Neutrophil (primary cell): ENCODE results near the gene NKPD1.

Experiments used
- H3K27ac ChIP-seq: fragments of 200-600 bp; sonication (generic); 2 replicates; pipeline ENCODE4 v1.5.1; 2016; ENCODE audit warnings: mild to moderate bottlenecking, moderate library complexity
- H3K27me3 ChIP-seq: fragments of 200-600 bp; sonication (generic); 2 replicates; pipeline ENCODE4 v1.6.0; 2016; ENCODE audit warnings: mild to moderate bottlenecking
- H3K36me3 ChIP-seq: fragments of 200-600 bp; sonication (generic); 2 replicates; pipeline ENCODE4 v1.5.1; 2017
- H3K4me1 ChIP-seq, 2 experiments: fragments of 200-600 bp in 1 of 2; sonication (generic) in 1 of 2; 1 replicate in 1 of 2; 2 replicates in 1 of 2; pipeline versions ENCODE4 v1.5.1 to v1.6.1; 2013 to 2016; ENCODE audit warnings: low read depth in 1 of 2, low read length in 1 of 2, mild to moderate bottlenecking in 1 of 2, moderate library complexity in 1 of 2; ENCODE audit not compliant: control insufficient read depth in 1 of 2, insufficient read depth in 1 of 2
- H3K4me3 ChIP-seq, 2 experiments: fragments of 200-600 bp in 1 of 2; sonication (generic) in 1 of 2; 1 replicate in 1 of 2; 2 replicates in 1 of 2; pipeline ENCODE4 v1.5.1; 2013 to 2016; ENCODE audit warnings: low read depth in 1 of 2, low read length in 1 of 2, mild to moderate bottlenecking in 1 of 2, moderate library complexity in 1 of 2
- H3K9me3 ChIP-seq: fragments of 200-600 bp; sonication (generic); 2 replicates; pipeline ENCODE4 v1.5.1; 2016
- TF ChIP-seq, protein P1 (sequence below): fragments of 200-600 bp; sonication (generic); IDR thresholded peaks from 2 replicates; pipeline ENCODE4 v1.5.1; 2016; ENCODE audit warnings: antibody characterized with exemption

Gene NKPD1

DNA sequence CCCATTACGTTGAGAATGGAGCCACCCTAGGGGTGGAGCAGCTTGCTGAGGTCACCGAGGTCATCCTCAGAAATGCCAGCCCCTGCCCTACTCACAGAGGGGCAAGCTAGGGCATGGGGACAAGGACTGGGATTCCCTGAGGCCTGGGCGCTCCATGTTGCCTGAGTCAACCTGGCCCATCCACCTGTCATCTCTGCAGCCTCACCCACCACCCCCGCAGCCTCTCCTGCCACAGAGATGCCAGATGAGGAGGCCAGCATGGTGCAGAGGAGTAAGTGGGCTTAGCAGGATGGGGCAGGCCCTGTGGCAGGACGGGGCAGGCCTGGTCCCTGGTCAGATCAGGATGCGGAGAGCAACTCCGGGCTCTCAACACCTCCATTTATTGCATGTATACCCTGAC, 9.5 kb downstream of the NKPD1 start:
- H3K27ac ChIP-seq = no peak overlapping the region
- peaks cover 20% of the 10 kb centered on the region for H3K36me3 ChIP-seq
- H3K4me1 ChIP-seq = peaks cover 23 to 26% of the 10 kb centered on the region in 2 experiments
- no peaks in the 10 kb centered on the region for H3K9me3 ChIP-seq
- TF ChIP-seq, protein P1, sequence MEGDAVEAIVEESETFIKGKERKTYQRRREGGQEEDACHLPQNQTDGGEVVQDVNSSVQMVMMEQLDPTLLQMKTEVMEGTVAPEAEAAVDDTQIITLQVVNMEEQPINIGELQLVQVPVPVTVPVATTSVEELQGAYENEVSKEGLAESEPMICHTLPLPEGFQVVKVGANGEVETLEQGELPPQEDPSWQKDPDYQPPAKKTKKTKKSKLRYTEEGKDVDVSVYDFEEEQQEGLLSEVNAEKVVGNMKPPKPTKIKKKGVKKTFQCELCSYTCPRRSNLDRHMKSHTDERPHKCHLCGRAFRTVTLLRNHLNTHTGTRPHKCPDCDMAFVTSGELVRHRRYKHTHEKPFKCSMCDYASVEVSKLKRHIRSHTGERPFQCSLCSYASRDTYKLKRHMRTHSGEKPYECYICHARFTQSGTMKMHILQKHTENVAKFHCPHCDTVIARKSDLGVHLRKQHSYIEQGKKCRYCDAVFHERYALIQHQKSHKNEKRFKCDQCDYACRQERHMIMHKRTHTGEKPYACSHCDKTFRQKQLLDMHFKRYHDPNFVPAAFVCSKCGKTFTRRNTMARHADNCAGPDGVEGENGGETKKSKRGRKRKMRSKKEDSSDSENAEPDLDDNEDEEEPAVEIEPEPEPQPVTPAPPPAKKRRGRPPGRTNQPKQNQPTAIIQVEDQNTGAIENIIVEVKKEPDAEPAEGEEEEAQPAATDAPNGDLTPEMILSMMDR = no peak
- no peak overlapping the region for H3K4me3 ChIP-seq
- peaks cover 61% of the 10 kb centered on the region for H3K27me3 ChIP-seq

DNA sequence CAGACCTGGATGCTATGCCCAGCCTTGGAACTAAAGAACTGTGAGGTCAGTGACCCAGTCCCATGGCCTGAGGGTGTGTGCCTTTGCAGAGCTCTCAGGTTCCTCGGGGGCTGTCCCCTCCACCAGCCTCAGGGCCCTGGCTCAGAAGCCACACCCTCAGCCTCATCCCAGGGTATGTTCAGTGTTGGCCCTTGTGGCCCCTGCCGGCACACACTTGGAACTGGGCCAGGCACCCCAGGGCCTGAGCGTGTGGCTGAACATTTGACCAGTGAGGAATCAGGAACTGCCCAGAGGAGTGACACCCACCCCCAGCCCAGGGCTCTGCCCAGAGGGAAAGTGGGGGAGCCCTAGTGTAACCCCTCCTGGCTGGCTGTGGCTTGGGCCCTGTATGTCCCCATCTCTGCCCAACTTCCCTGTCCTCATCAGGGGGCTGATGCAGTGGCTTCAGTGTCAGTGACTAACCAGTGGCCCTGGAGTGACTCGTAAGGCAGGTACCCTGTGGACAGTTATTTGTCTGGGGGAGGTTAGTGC, 10.0 kb downstream of the NKPD1 start:
- Histone ChIP-seq H3K4me3 (no peak overlapping the region), H3K4me1 (peaks cover 23 to 26% of the 10 kb centered on the region in 2 experiments)

DNA sequence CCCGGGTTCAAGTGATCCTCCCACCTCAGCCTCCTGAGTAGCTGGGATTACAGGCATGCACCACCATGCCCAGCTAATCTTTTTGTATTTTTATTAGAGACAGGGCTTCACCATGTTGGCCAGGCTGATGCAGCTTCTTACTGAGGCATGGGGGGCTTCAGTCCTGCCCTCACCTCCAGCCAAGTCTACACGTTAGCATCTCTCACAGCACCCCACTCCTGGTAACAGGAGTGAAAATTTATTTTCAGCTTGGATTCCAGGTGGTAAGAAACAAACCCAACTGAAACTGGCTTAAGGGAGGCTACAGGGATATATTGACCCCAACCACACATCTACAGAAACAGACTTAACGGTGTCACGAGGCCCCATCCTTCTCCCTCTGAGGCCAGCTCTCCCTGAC, 10.6 kb downstream of the NKPD1 start:
- Histone ChIP-seq H3K4me1 (peaks cover 23 to 26% of the 10 kb centered on the region in 2 experiments), H3K36me3 (peaks cover 32% of the 10 kb centered on the region), H3K27me3 (peaks cover 49% of the 10 kb centered on the region), H3K4me3 (no peak overlapping the region), H3K27ac (no peak overlapping the region), H3K9me3 (no peaks in the 10 kb centered on the region)
- TF ChIP-seq, protein P1 = no peak

More for the DNA sequence above, 10.0 kb downstream of the NKPD1 start:
- H3K36me3 ChIP-seq = peaks cover 25% of the 10 kb centered on the region
- peaks cover 56% of the 10 kb centered on the region for H3K27me3 ChIP-seq
- no peak overlapping the region for H3K27ac ChIP-seq
- TF ChIP-seq, protein P1 = no peak
- H3K9me3 ChIP-seq = no peaks in the 10 kb centered on the region

DNA sequence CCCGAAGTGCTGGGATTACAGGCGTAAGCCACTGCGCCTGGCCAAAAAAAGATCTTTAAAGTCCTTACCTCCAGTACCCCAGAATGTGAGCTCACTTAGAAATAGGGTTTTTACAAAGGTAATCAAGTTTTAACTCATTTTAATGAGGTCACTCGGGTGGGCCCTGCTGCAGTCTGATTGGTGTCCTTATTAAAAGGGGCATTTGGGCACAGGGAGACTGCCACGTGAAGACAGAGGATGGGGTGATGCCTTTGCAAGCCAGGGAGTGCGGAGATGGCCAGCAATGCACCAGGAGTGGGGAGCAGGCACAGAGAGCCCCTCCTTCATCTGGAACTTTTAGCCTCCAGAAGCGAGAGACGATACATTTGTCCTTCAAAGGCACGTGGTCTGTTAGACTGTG, 11.7 kb downstream of the NKPD1 start:
- Histone ChIP-seq H3K4me1 (peaks cover 22 to 25% of the 10 kb centered on the region in 2 experiments), H3K27ac (no peak overlapping the region), H3K9me3 (no peaks in the 10 kb centered on the region), H3K4me3 (no peak overlapping the region), H3K36me3 (peaks cover 38% of the 10 kb centered on the region), H3K27me3 (peaks cover 39% of the 10 kb centered on the region)
- TF ChIP-seq, protein P1 = no peak

DNA sequence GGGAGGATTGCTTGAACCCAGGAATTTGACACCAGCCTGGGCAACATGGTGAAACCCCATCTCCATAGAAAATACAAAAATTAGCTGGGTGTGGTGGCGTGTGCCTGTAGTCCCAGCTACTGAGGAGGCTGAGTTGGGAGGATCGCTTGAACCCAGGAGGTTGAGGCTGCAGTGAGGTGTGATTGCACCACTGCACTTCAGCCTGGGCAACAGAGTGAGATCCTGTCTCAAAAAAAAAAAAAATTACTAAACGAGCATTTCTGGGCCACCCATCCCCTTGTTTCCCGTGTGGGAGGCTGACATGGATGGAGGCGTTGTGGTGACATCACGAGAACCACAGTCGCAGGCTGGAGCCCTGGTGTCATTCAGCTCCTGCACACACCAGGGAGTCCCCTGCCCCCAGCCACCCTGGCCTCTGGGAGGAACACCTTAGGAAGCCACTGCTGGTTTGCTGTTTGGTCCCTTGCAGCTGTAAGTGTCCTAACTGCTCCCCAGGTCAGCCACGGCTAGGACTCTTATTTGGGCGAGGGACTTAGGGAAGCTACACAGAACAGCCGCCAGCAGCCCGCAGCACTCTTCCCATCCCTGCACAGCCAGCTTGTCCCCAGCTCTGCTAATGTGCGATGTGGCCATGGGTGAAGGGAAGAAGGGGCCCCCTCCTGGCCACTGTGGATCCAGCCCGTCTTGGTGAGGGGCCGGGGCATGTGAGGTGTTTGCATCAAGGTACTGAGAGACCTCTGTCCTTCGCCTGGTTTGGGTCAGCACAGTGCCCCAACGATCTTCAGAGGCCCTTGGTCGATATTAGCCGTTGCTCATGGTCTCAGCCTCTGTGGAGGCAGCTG, 12.7 kb downstream of the NKPD1 start:
- Histone ChIP-seq H3K4me1 (peaks cover 11 to 14% of the 10 kb centered on the region in 2 experiments), H3K36me3 (peaks cover 43% of the 10 kb centered on the region), H3K9me3 (no peaks in the 10 kb centered on the region), H3K27ac (no peak overlapping the region), H3K27me3 (peaks cover 28% of the 10 kb centered on the region), H3K4me3 (no peak overlapping the region)
- TF ChIP-seq, protein P1 = no peak
